OCI-LY3 (cell line): ENCODE measurements around the gene EXOSC9.

Source experiments
- H2AFZ ChIP-seq: fragments of 200-600, 300-600 bp; shearing (Covaris generic); 2 replicates; pipeline ENCODE4 v1.6.0; 2014; ENCODE audit warnings: antibody characterized with exemption, low read depth, low read length
- H3K27ac ChIP-seq: fragments of 200-600, 300-600 bp; sonication (generic); 2 replicates; pipeline ENCODE4 v1.5.1; 2014; ENCODE audit warnings: mild to moderate bottlenecking, low read length, moderate library complexity, mixed read lengths
- H3K27me3 ChIP-seq: fragments of 200-600, 300-600 bp; sonication (generic); 2 replicates; pipeline ENCODE4 v1.6.1; 2014; ENCODE audit warnings: low read depth, low read length, mixed read lengths
- H3K36me3 ChIP-seq: fragments of 200-600, 300-600 bp; sonication (generic); replicated peaks from 2 replicates; pipeline ENCODE3; 2014; ENCODE audit warnings: low read depth, low read length, mixed read lengths
- H3K4me1 ChIP-seq: fragments of 300-600, 200-600 bp; sonication (generic); 2 replicates; pipeline ENCODE4 v1.6.1; 2014; ENCODE audit warnings: low read length, mixed read lengths
- H3K4me2 ChIP-seq: fragments of 200-600, 300-600 bp; sonication (generic); 2 replicates; pipeline ENCODE4 v1.6.1; 2014; ENCODE audit warnings: low read length, mixed read lengths
- H3K4me3 ChIP-seq: fragments of 300-600, 200-600 bp; sonication (generic); 2 replicates; pipeline ENCODE4 v1.5.1; 2014; ENCODE audit warnings: antibody characterized with exemption, mild to moderate bottlenecking, low read length, moderate library complexity
- H3K79me2 ChIP-seq: fragments of 300-600, 200-600 bp; shearing (Covaris generic); 2 replicates; pipeline ENCODE4 v1.6.1; 2014; ENCODE audit warnings: mild to moderate bottlenecking, low read length, mixed read lengths
- H3K9ac ChIP-seq: fragments of 300-600, 200-600 bp; shearing (Covaris generic); 2 replicates; pipeline ENCODE4 v1.6.0; 2014; ENCODE audit warnings: mild to moderate bottlenecking, low read length, moderate library complexity
- H3K9me3 ChIP-seq: fragments of 200-600, 300-600 bp; shearing (Covaris generic); 2 replicates; pipeline ENCODE4 v1.6.1; 2014; ENCODE audit warnings: low read length, mixed read lengths; ENCODE audit not compliant: insufficient read depth
- H4K20me1 ChIP-seq: fragments of 200-600, 300-600 bp; sonication (generic); 2 replicates; pipeline ENCODE4 v1.6.1; 2016; ENCODE audit warnings: low read length, mixed read lengths; ENCODE audit not compliant: insufficient read depth
- CTCF ChIP-seq: fragments of 200-600, 300-600 bp; sonication (generic); IDR thresholded peaks from 2 replicates; pipeline ENCODE4 v1.5.1; 2014; ENCODE audit warnings: antibody characterized with exemption, low read length, low read depth
- EZH2phosphoT487 ChIP-seq: fragments of 200-600 bp; shearing (Covaris generic); IDR thresholded peaks from 2 replicates; pipeline ENCODE4 v1.6.1; 2018; ENCODE audit warnings: antibody characterized with exemption, mixed run types, low read depth

EXOSC9 gene

GRCh38 chr4:121829511-121829910, 28.4 kb downstream of the EXOSC9 start:
- H3K27ac ChIP-seq = no peak overlapping the region
- no peak overlapping the region for H3K4me2 ChIP-seq
- H3K4me3 ChIP-seq = no peak overlapping the region
- H3K9ac ChIP-seq = no peak overlapping the region
- no peaks in the 10 kb centered on the region for H3K4me1 ChIP-seq
- H3K36me3 ChIP-seq = peaks cover 4% of the 10 kb centered on the region
- H3K79me2 ChIP-seq = no peaks in the 10 kb centered on the region
- TF ChIP-seq EZH2phosphoT487 (no peak), CTCF (no peak)
- H3K27me3 ChIP-seq = no peaks in the 10 kb centered on the region
- no peaks in the 10 kb centered on the region for H4K20me1 ChIP-seq
- H3K9me3 ChIP-seq = no peaks in the 10 kb centered on the region
- H2AFZ ChIP-seq = no peak overlapping the region

GRCh38 chr4:121838136-121838535, 37.0 kb downstream of the EXOSC9 start:
- H3K9ac ChIP-seq = no peak overlapping the region
- no peak overlapping the region for H2AFZ ChIP-seq
- H3K36me3 ChIP-seq = peaks cover 8% of the 10 kb centered on the region
- no peaks in the 10 kb centered on the region for H3K27me3 ChIP-seq
- H3K4me1 ChIP-seq = no peaks in the 10 kb centered on the region
- H4K20me1 ChIP-seq = no peaks in the 10 kb centered on the region
- no peak overlapping the region for H3K4me2 ChIP-seq
- H3K27ac ChIP-seq = no peak overlapping the region
- no peaks in the 10 kb centered on the region for H3K79me2 ChIP-seq
- no peak overlapping the region for H3K4me3 ChIP-seq
- no peak for TF ChIP-seq CTCF
- no peak for TF ChIP-seq EZH2phosphoT487
- H3K9me3 ChIP-seq = no peaks in the 10 kb centered on the region

- no peaks in the 10 kb centered on the region for H3K9me3 ChIP-seq
- no peak overlapping the region for H3K9ac ChIP-seq
- peaks cover 12% of the 10 kb centered on the region for H3K36me3 ChIP-seq
- no peak overlapping the region for H3K4me2 ChIP-seq
- H3K27me3 ChIP-seq = no peaks in the 10 kb centered on the region
- no peak overlapping the region for H3K27ac ChIP-seq
- no peak for TF ChIP-seq EZH2phosphoT487
- TF ChIP-seq CTCF = no peak
- no peaks in the 10 kb centered on the region for H3K4me1 ChIP-seq
- no peaks in the 10 kb centered on the region for H3K79me2 ChIP-seq
- no peak overlapping the region for H3K4me3 ChIP-seq
- H4K20me1 ChIP-seq = no peaks in the 10 kb centered on the region
- H2AFZ ChIP-seq = no peak overlapping the region
Measured at GRCh38 chr4:121842862-121843261, 41.7 kb downstream of the EXOSC9 start.

GRCh38 chr4:121846662-121847061, 45.5 kb downstream of the EXOSC9 start:
- Histone ChIP-seq H3K9me3 (no peaks in the 10 kb centered on the region), H4K20me1 (no peaks in the 10 kb centered on the region), H3K4me3 (no peak overlapping the region), H3K4me1 (no peaks in the 10 kb centered on the region), H3K79me2 (no peaks in the 10 kb centered on the region), H3K27ac (no peak overlapping the region), H3K9ac (no peak overlapping the region), H3K27me3 (no peaks in the 10 kb centered on the region), H2AFZ (no peak overlapping the region), H3K36me3 (peaks cover 5% of the 10 kb centered on the region), H3K4me2 (no peak overlapping the region)
- no peak for TF ChIP-seq EZH2phosphoT487
- no peak for TF ChIP-seq CTCF
